Nucleus accumbens (tissue), 56 donors: Measurements from ENCODE around the gene CMTM1.
A peak's percentile ranks its signal among the peaks of the same experiment; 100 is the strongest.

Experiments
- DNase-seq, 56 donors: peaks; one replicate each; lab custom pipeline; 2025; lab: John Stamatoyannopoulos, UW

CMTM1 gene, protein sequence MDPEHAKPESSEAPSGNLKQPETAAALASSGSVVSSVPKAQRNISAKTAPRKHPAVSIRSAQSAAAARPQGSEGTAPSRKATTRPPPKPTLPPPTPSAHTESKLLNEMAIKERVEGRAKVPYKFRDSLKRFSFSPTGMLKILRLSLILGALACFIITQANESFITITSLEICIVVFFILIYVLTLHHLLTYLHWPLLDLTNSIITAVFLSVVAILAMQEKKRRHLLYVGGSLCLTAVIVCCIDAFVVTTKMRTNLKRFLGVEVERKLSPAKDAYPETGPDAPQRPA

DNA sequence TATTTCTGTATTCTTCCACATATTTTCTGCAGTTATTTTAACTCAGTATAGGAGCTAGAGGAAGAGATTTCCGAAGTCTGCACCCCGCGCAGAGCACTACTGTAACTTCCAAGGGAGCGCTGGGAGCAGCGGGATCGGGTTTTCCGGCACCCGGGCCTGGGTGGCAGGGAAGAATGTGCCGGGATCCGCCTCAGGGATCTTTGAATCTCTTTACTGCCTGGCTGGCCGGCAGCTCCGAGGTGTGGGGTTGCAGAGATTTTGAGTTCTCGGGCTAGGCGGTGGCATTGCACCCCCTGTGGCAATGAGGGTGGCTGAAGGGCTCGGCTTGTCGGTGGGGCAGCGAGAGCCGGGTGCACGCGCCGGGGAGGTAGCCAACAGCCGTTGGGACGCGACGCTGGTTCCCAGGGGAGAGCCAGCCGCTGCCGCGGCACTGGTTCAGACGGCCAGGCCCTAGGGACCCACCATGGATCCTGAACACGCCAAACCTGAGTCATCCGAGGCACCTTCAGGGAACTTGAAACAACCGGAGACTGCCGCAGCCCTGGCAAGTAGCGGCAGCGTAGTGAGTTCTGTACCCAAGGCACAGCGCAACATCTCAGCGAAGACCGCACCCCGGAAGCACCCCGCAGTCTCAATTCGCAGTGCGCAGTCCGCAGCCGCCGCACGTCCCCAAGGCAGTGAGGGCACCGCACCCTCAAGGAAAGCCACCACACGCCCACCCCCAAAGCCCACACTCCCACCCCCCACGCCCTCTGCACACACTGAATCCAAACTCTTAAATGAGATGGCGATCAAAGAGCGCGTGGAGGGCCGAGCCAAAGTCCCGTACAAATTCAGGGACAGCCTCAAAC lies at the start of gene CMTM1:
CMTM1 (plus strand) TSS at position 389 of the 851 bp plus-strand sequence; CDS start at position 464, 75 bp downstream.
- no peak for DNase-seq

DNA sequence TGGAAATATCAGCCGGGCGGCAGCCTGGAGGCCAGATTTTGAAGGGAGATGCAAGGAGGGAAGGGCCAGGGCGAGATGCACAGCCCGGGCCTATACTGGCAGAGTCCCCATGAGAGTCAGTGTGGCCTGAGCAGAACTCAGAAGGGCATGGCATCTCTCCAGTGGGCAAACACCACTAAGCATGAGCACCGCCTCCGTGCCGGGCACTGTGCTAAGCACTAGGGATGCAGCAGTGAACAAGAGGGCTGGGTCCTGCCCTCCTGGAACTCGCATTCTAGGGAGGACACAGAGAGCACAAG lies 49.8 kb upstream of the CMTM1 start:
- no peak for DNase-seq

DNA sequence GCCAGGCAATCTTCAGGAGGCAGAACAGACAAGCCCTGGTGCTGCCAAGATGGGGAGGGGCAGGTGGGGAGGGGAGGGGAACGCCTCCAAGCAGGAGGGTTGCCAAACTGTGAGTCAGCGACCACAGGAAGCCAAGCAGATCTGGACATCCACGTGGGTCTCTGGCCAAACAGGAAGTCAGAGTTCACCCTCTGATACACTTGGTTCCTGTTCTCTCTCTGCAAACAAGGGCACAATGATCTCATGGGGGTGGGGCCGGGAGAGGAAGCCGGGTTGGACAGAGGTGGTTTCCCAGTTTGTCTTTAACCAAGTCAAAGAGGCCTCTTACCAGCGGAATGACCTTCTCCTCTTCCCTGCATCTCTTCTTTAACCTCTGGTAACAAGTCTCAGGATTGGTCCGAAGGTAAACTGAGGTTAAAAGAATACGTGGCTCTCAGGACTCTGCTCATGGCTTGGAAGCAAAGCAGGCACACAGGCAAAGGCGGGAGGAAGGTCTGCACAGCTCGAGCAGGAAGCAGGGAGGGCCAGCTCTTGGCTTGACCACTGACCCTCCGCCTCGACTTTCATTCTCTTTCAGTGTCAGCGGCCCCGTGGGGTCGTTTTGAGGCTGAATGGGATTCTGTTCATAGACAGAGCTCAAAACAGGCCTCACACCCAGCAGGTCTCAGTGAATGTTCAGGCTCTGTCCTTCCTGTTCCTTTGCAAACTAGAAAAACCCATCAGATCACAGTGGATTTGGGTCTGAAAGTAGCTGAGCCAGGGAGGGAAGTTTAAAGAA lies 49.2 kb upstream of the CMTM1 start:
- DNase-seq, result peak in 55 of 56 donors; percentile 52 to 97 (median 89)

DNA sequence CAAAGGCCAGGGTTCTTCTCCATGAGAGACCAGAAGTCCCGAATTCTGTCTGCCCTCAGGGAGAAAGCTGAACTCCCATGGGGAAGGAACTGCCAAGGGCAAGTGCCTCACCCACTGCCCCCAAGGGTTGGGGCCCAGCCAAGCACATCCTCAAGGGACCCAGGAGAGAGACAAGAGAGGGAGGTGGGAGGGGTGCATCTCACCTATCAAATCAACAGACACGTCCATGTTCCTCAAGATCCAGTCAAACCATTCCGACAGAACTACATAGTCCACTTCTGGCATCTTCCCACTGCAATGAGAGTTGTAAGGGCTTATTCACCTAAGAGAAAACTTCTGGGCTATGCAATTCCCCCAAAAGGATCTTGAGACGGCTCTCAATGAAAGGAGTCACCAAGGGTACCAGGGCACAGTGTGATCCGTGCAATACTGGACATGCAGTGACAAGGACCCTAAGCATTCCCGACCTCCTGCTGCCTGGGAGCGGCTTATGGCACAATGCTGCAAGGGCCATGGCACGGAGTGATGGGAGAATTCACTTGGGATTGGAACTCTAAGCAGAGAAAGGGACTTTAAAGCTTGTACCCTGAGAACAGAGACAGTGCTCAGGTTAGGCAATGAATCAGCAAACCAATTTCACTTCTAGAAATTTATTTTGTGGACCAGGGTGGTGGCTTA lies 48.5 kb upstream of the CMTM1 start:
- DNase-seq, result peak in 2 of 56 donors; percentile 30 to 53

DNA sequence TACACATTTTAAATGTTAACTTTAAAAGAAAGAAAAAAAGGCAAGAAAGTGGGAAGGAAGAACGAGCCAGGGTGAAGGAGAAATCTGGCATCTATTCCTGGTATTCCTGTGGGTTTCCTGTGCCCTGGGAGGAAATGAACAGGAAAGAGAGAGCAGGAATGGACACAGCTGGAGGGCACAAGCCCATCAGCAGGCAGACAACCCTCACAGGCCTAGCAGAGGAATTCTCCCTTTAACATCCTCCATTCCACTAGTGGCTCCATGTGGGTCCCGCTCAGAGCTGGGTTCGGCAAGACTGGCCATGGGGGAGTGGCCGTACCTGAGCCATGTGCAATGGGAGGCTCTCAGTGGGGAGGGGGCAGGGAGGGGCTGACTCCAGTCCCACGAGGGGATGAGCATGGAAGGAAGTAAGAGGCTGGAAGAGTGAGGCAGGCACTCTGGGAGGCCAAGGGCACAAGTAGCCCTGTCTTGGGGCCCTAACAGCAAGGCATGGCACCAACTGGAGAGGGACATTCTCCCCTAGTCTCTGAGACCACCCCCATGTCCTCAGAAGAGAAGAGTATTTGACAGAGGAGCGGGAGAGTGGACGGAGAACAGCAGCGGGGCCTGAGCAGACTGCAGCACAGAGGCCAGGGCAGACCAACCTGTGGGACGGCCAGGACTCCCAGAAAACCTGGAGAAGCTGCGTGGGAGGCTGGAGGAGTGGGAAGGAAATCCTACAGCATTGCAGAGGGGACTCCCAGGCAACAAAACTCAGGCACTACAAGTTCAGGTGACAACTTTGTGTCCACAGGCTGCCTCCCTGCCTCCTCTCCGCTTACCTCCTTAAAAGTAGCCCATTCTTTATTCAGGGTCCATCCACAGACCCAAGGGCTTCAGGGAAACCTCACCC lies 46.5 kb upstream of the CMTM1 start:
- DNase-seq, result no peak

DNA sequence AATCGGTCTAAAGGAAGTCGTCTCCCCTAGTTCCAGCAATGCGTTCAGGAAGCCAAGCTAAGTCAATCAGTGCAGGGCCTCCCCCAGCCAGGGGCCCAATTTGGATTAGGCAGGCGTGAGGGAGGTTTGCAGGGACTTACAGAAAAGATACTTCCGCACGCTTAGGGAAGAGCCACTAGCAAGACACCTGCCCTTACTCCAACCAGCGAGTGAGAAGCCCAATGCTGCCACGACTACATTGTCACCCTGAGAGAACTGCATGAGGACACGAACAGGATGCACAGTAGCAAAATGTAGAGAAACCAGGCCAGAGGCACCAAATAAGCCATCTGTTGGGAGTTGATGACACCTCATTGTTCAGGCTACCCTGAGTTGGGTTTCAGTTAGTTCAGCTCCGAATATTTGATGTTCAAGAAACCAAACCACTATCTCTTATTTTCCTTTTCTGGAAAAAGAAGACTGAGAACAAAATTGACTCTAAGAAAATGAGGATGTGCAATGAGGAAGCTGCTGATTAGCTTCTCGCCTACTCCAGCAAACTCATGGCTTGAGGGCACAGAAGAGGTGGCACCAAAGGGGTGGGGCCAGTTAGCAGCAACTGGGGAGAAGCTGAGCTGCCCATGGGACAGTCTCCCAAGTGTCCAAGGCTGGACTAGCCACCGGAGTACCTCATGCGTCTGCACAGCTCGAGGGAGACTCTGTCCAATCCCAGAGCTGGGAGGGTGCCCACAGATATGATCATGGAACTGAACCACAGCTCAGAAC lies 45.7 kb upstream of the CMTM1 start:
- peak in 9 of 56 donors; percentile 7 to 35 (median 14) for DNase-seq

DNA sequence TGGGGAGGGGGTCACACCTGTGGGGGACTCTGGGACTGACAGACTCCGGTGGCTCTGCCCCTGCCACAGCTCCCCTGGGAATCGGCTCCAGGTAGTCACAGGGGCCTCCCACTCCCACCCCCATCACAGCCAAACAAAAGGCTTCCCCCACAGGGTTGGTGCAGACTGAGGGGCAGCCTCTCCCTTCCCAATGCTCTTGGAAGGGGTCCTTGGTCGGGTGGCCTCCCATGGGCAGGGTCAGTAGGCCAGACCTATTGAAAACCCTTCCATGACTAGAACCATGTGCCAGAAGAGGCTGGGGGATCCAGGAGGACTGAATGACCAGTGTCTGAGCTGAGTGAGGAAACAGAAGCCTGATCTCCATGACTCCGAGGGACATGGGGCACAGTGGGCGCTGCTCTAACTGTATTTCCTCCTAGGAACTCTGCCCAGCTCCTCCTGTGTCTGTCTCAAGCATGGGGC lies 45.0 kb upstream of the CMTM1 start:
- no peak for DNase-seq

DNA sequence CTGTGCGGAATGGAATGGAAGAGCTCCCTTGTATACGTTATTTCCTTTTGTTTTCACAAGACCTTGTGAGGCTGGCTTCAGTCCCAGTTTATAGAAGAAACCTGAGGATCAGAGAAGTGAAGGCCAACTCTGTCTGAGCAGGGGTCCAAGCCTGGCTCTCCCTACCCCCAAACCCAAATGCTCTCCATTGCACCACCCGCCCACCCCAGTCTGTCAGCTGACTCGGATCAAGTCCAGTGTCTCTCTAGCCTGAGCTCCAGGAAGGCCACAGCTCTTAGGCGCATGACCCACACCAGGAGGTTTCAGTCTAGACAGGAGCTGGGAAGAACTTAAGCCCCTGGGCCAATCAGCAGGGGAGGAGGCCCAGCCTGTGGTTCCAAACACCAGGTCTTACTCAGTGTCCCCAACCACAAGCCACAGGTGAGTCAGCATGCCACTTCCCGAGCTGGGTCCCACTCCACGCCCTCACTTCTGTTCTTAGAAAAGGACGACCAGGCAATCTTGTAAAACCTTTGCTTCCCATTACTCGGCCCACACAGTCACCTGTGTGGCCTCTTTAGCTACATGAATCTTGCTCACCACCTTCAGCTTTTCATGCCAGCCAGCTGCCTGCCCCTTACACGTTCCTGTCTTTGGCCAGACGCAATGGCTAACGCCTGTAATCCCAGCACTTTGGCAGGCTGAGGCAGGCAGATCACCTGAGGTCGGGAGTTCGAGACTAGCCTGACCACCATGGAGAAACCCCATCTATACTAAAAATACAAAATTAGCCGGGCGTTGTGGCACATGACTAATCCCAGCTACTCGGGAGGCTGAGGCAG lies 44.1 kb upstream of the CMTM1 start:
- DNase-seq, result peak in 5 of 56 donors; percentile 7 to 26 (median 21)

DNA sequence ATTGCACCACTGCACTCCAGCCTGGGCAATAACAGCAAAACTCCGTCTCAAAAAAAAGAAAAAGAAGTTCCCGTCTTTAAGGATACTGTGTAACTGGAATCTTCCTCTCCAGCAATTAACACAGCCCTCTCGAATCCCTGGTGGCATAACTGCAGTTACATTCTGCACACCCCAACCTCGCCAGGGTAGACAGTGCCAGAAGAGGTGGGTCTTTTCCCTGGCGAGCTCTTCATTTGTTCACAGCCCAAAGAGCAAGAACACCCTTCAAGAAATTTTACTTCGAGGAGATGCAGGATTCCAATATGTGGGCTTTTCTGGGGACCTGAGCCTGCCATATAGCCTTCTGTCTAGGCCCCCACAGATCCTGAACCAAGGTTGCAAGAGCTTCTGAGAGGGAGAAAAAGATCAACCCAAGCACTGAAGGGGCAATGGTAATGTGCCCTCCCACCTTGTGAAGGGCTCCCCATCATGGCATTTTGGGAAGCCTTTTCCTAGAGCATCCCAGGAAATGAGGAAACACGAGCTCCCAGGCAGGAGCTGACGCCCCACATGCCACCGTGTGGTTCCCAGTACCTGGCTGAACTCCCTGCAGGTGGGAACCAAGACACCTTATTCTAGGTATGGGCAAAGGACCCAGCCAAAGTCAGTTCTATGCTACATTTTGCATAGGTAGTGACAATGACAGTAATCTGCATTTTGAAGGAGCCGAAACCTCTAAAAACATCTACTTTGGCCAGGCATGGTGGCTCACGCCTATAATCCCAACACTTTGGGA lies 43.2 kb upstream of the CMTM1 start:
- DNase-seq, result no peak

DNA sequence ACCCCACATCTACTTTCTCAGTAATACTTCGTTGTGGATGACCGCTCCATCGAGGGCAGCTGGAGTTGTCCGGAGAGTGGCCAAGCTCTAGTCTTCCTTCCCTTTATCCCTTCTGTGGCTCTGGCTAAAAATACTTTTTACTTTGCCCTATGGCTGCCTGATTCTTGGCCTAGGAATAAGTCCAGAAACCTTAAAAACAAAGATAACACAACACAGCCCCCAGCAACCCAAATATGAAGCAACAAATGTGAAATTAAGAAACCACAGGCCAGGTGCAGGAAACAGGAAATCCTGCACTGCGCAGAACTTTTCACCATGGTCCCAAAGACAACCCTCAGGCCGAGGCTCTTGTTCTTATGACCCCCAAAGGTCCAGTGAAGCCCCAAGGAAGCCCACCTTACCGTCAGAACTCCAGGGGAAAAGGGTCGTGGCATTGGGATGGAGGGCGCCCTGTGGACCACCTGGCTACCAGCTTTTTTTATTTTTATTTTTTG lies 42.3 kb upstream of the CMTM1 start:
- no peak for DNase-seq

DNA sequence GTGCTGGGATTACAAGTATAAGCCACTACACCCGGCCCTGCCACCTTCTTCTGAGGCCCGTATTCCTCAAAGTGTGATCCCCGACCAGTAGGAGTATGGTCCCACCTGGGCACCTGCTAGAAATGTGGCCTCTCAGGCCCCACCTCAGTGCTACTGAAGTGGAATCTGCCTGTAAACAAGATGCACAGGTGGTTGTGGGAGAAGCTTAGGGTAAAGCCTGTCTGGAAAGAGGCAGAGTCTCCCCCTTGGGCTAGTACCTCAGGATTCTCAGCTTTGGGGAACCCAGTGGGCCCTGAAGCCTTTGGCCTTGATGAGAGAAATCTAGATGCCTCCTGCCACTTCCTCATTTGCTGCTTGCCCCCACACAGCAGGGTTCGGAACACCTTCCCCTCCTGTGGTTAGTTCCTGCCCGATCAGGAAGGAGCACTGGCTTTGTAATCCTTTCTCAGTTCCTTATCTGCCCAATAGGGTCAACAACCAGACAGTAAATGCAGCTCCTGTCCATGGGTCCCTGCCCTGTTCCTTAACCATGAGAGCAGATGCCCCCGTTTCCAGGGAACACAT lies 41.6 kb upstream of the CMTM1 start:
- DNase-seq, result peak in 12 of 56 donors; percentile 11 to 46 (median 26)

DNA sequence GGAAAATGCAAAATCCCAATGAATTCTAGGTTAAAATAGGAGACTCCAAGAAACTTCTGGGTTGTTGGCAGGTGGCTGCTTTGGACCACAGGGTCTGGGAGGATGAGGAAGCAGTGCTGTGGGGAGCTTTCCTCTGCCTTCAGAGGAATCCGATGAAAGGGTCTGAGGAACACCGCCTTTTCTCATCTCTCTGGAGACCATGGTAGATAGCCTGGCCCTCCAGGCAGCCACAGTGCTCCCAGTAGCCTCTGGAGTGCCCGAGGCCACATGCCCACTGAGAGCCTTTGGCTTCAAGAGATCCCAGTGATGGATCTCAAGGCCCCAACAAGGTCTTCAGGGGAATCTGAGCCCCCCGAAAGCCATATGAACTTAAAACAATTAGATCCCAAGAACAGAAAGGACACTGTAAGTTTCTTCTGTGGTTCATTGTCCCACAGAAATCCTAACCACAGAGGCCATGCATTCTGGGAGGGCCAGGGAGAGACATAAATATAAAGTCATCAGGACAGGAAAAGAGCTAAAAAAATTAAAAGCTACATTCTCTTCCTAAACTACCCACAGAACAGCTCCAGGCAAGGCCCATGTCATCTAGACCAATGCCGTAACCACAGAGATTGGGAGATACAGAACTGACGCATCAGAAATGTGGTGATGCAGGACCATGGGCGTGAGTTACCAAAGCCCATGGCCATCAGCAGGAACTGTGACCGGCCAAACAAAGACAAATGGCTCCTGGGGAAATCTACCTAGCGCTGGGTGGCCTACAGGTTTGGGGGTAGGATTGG lies 40.7 kb upstream of the CMTM1 start:
- DNase-seq, result no peak

DNA sequence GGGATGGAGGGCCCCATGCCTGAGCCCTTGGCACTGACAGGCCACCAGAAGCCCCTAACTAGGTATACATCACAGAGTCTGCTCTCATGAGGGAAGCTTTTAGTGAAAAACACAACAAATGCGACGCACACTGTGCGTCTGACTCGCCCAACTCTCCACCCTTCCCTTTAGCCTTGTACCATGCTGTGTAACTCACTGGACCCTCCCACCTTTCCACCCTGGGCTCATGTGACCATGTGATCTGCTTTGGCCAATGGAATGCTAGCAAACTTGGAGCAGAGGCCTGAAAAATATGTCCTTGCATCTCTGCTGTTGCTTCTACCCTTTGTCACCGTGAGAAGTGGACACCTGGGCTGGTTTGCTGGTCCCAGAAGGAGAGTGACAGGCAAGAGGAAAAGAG lies 37.9 kb upstream of the CMTM1 start:
- no peak for DNase-seq

DNA sequence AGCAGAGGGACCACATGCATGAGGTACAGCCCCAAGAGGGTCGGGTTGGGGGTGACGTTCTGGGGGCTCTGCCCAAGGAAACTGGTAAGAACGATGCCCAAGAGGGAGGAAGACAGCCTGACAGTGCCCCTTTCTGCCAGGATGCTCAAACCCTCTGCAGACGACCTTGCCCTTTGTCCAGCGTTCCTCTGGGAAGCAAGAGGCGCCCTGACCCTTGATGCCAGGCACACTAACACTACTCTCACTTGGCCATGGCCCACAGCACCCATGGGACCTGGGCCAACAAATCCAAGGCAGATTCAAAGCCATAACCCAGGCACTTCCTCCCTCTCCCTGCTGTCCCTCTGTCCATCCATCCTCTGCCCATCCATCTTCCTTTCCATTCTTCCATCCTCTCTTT lies 36.8 kb upstream of the CMTM1 start:
- no peak for DNase-seq

DNA sequence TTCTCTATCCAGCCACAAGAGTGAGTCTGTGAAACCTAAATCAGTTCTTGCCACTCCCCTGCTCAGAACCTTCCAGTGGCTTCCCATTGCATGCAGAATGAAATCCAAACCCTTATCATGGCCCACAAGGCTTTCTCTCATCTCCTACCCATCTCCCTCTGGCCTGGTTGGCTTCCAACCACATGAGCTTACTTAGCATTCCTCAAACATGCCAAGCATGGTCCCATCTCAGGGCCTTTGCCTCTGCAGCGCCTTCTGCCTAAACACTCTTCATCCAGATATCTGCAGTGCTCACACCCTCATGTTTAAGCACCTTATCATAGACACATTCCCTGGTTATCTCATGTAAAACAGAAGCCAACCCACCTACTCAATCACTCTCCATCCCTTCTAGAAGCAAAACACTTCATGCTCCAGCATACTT lies 31.9 kb upstream of the CMTM1 start:
- no peak for DNase-seq

DNA sequence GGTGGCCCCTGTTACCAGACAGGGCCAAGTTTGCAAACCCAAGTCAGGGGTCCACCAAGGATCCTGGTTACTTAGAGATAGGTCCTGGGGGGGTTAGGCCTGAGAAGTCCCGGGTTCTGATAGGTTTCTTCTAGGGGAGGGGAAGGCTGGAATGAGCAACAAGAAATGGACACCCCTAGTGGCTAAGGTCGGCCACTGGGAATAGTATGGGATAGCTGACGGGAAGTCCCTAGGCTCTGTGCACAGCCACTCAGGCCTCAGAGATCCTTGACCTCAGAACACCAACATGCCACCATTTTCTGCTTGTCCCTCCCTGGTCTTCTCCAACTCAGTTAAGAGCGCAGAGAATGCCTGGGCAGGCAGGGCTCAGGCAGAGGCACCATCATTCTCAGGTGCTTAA lies 29.7 kb upstream of the CMTM1 start:
- no peak for DNase-seq
